NCI-H1930 (cell line): ENCODE measurements around the gene STX1B.
"Not testable (repeated sequence)": the region's sequence is repeated elsewhere in the genome, so short reads cannot be mapped to it uniquely, and the experiment has no call there.

ENCODE experiments used
- DNase-seq, 2 experiments: peaks; one replicate each; lab custom pipeline; 2025; lab: John Stamatoyannopoulos, UW

The STX1B gene

GRCh38 chr16:31013292-31013691 lies 2.9 kb upstream of the STX1B start:
- not testable (repeated sequence) for DNase-seq

GRCh38 chr16:31011815-31012214 lies 1.4 kb upstream of the STX1B start:
- DNase-seq = not testable (repeated sequence)

- no peak for DNase-seq
Measured at GRCh38 chr16:31009894-31010584, 399 bp downstream of the STX1B start.

- DNase-seq = no peak
Measured at GRCh38 chr16:31009120-31009519, 1.3 kb downstream of the STX1B start.

GRCh38 chr16:31008551-31008950 lies 1.9 kb downstream of the STX1B start:
- no peak for DNase-seq

- no peak for DNase-seq
Measured at GRCh38 chr16:31008149-31008548, 2.3 kb downstream of the STX1B start.

- DNase-seq = no peak
Measured at GRCh38 chr16:31007684-31008083, 2.8 kb downstream of the STX1B start.

- no peak for DNase-seq
Measured at GRCh38 chr16:31006589-31006988, 3.8 kb downstream of the STX1B start.

- no peak for DNase-seq
Measured at GRCh38 chr16:31006086-31006385, 4.4 kb downstream of the STX1B start.

GRCh38 chr16:31005350-31006085 lies 4.9 kb downstream of the STX1B start:
- DNase-seq = no peak

- no peak for DNase-seq
Measured at GRCh38 chr16:31004658-31005057, 5.8 kb downstream of the STX1B start.

- no peak for DNase-seq
Measured at GRCh38 chr16:31003744-31004143, 6.7 kb downstream of the STX1B start.

GRCh38 chr16:31002862-31003341 lies 7.5 kb downstream of the STX1B start:
- DNase-seq = no peak

- no peak for DNase-seq
Measured at GRCh38 chr16:31002250-31002700, 8.2 kb downstream of the STX1B start.

- DNase-seq = no peak
Measured at GRCh38 chr16:31001507-31002249, 8.8 kb downstream of the STX1B start.

GRCh38 chr16:31000671-31001382 lies 9.6 kb downstream of the STX1B start:
- DNase-seq = no peak

- no peak for DNase-seq
Measured at GRCh38 chr16:30998852-30999761, 11.3 kb downstream of the STX1B start.

GRCh38 chr16:30997725-30998711 lies 12.4 kb downstream of the STX1B start:
- no peak for DNase-seq

- no peak for DNase-seq
Measured at GRCh38 chr16:30996985-30997724, 13.3 kb downstream of the STX1B start.
